ENCODE results near the gene BMPR1A. TPM values are rescaled to one million over a fixed set of nuclear protein-coding genes. Genes with fewer than 3 reads are reported as not detected.

The BMPR1A gene
- total RNA-seq, 4 donors from 2014 or later: 5.2 to 40.2 (median 26.0) TPM

DNA sequence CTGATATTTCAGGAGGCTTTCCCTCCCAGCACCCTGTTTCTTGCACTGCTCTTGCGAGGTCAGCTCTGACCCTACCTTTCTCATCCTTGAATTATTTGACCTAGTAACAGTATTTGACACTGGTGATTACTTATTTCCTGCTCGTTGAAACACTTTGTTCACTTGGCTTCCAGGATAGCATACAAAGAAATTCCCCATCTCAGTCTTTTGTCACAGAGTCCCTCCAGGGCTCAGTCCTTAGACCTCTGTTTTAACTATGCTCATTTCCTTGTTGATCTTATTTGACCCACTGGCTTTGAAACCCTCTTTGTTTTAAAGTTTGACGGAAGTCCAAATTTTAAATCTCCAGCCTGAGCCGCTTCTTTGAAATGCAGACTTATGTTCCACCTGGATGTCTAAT lies 29.9 kb downstream of the BMPR1A start:
- Histone ChIP-seq H3K9me3 (no peaks in the 10 kb centered on the region), H3K27me3 (peaks cover 0 to 7% (median 0%) of the 10 kb centered on the region in 4 donors), H3K27ac (peak overlapping the region in 2 of 4 donors; percentile 42), H3K36me3 (no peaks in the 10 kb centered on the region), H3K4me3 (no peak overlapping the region), H3K4me1 (peaks cover 0 to 38% (median 14%) of the 10 kb centered on the region in 3 donors)
- 22 to 34% methylated on average over 4 of the region's 4 CpGs for WGBS, 2 donors
- intact Hi-C loops (cut with DNase I): no loop called here
- no peak for DNase-seq
- TF ChIP-seq, protein P1, sequence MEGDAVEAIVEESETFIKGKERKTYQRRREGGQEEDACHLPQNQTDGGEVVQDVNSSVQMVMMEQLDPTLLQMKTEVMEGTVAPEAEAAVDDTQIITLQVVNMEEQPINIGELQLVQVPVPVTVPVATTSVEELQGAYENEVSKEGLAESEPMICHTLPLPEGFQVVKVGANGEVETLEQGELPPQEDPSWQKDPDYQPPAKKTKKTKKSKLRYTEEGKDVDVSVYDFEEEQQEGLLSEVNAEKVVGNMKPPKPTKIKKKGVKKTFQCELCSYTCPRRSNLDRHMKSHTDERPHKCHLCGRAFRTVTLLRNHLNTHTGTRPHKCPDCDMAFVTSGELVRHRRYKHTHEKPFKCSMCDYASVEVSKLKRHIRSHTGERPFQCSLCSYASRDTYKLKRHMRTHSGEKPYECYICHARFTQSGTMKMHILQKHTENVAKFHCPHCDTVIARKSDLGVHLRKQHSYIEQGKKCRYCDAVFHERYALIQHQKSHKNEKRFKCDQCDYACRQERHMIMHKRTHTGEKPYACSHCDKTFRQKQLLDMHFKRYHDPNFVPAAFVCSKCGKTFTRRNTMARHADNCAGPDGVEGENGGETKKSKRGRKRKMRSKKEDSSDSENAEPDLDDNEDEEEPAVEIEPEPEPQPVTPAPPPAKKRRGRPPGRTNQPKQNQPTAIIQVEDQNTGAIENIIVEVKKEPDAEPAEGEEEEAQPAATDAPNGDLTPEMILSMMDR (IDR thresholded peaks at IDR 0.05): no peak
- no peak for TF ChIP-seq POLR2A (IDR thresholded peaks at IDR 0.05)

DNA sequence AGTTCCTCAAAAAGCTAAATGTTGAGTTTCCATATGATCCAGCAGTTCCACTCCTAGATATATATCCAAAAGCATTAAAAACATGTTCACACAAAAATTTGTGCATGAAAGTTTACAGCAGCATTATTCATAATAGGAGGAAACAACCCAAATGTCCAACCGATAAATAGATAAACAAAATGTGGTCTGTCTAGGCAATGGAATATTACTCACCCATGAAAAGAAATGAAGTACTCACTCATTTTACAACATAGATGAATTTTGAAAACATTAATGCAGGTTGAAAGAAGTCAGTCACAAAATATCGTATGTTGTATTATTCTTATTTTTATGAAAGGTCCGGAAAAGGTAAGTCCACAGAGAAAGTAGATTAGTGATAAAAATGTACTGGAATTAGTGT lies 34.0 kb downstream of the BMPR1A start:
- intact Hi-C loops (cut with DNase I): no loop called here
- H3K4me3 ChIP-seq: no peak overlapping the region
- no peak overlapping the region for H3K27ac ChIP-seq
- peaks cover 0 to 5% (median 0%) of the 10 kb centered on the region in 3 donors for H3K36me3 ChIP-seq
- TF ChIP-seq, protein P1 (IDR thresholded peaks at IDR 0.05): no peak
- no peak for TF ChIP-seq POLR2A (IDR thresholded peaks at IDR 0.05)
- 93 to 94% methylated on average over 3 of the region's 3 CpGs for WGBS, 2 donors
- DNase-seq: no peak
- H3K9me3 ChIP-seq: no peaks in the 10 kb centered on the region
- peaks cover 0 to 31% (median 10%) of the 10 kb centered on the region in 3 donors for H3K4me1 ChIP-seq
- peaks cover 0 to 7% (median 0%) of the 10 kb centered on the region in 4 donors for H3K27me3 ChIP-seq

DNA sequence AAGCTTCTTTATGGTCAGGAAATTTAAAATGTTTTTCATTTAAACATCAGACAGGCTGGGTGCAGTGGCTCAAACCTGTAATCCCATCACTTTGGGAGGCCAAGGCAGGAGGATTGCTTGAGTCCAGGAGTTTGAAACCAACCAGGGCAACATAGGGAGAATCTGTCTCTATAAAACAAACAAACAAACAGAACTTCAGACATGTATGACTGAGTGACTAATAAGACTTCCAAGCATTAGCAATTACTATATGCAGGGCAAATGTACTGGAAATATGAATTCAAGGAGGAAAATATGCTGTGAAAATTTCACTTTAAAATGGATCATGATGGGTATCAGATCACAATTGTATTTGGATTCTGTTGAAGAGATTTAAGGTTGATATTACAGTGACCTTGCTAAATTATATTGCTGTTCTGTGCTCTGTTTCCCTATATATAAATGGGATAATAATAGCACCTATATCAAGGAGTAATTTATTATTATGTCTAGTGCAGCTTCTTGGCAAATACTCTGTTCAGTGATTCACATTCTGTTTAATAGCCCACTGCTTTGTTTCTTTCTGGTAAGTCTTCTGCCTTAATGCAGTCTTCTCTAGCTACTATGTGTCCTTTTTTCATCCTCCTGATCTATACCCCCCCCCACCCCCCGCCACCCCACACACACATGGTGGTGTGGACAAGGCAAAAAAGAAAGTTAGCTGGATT lies 36.2 kb downstream of the BMPR1A start:
- no peak for TF ChIP-seq POLR2A (IDR thresholded peaks at IDR 0.05)
- TF ChIP-seq, protein P1 (IDR thresholded peaks at IDR 0.05): no peak
- H3K27me3 ChIP-seq: peaks cover 0 to 12% (median 0%) of the 10 kb centered on the region in 4 donors
- no peaks in the 10 kb centered on the region for H3K9me3 ChIP-seq
- DNase-seq: no peak
- H3K4me3 ChIP-seq: no peak overlapping the region
- WGBS, 2 donors: 100% methylated on average over 1 of the region's 1 CpG; no CpG with 5 or more reads in 1 of the 2 donors
- no peak overlapping the region for H3K27ac ChIP-seq
- H3K4me1 ChIP-seq: peaks cover 0 to 15% (median 0%) of the 10 kb centered on the region in 3 donors
- H3K36me3 ChIP-seq: peaks cover 0 to 5% (median 0%) of the 10 kb centered on the region in 3 donors
- intact Hi-C loops (cut with DNase I): no loop called here

DNA sequence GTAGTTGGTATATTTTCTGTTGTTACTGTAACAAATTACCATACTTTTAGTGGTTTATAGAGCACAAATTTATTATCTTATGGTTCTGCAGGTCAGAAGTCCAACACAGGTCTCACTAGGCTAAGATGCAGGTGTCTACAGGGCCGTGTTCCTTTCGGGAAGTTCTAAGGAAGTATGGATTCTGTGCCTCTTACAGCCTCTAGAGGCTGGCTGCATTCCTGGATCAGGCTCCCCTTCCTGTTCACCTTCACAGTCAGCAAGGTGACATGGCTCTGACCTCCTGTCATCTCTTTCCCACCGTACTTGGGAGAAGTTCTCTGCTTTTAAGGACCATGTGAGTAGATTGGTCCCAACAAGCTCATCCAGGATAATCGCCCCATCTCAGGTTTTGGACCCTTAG lies 37.3 kb downstream of the BMPR1A start:
- Histone ChIP-seq H3K27ac (no peak overlapping the region), H3K9me3 (no peaks in the 10 kb centered on the region), H3K4me1 (peaks cover 5 to 24% (median 7%) of the 10 kb centered on the region in 3 donors), H3K27me3 (peaks cover 0 to 12% (median 0%) of the 10 kb centered on the region in 4 donors), H3K4me3 (no peak overlapping the region), H3K36me3 (peaks cover 0 to 5% (median 0%) of the 10 kb centered on the region in 3 donors)
- no peak for TF ChIP-seq POLR2A (IDR thresholded peaks at IDR 0.05)
- TF ChIP-seq, protein P1 (IDR thresholded peaks at IDR 0.05): no peak
- 77 to 87% methylated on average over 4 of the region's 4 CpGs for WGBS, 2 donors
- intact Hi-C loops (cut with DNase I): no loop called here
- DNase-seq: no peak

DNA sequence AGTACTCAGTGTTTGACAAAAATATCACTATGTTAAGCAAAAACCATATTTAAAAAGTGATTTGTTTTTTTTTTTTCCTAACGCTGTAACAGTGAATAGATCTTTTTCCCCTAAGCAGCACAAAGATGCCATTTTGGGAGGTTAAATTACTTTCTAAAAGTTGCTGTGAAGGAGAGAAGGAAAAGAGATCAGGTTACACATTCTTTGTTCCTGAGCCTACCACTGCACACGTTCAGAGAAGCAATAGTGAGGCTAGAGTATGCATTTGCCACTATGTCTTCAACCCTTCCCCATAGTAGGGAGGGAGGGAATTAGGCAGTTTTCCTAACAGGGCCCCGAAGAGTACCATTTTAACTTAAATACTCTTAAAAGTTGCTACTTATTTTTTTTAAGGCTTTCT lies 38.9 kb downstream of the BMPR1A start:
- Histone ChIP-seq H3K4me1 (peaks cover 6 to 28% (median 7%) of the 10 kb centered on the region in 3 donors), H3K4me3 (no peak overlapping the region), H3K9me3 (no peaks in the 10 kb centered on the region), H3K36me3 (peaks cover 0 to 5% (median 0%) of the 10 kb centered on the region in 3 donors), H3K27ac (peak overlapping the region in 1 of 4 donors; percentile 29), H3K27me3 (peaks cover 0 to 5% (median 0%) of the 10 kb centered on the region in 4 donors)
- intact Hi-C loops (cut with DNase I): no loop called here
- WGBS, 2 donors: 34 to 36% methylated on average over 3 of the region's 3 CpGs
- no peak for DNase-seq
- TF ChIP-seq POLR2A (IDR thresholded peaks at IDR 0.05): no peak
- TF ChIP-seq, protein P1 (IDR thresholded peaks at IDR 0.05): no peak

Data from esophagus squamous epithelium (tissue), 5 donors.